K562 (cell line): Measurements from ENCODE around the gene PAQR8. TPM values are rescaled to one million over a fixed set of nuclear protein-coding genes. Genes with fewer than 3 reads are reported as not detected.

Experiments
- ATAC-seq: fragments of 200-7000 bp; cut with Tn5 transposase; 3 replicates; pipeline ENCODE4 v1.9.1; 2020; ENCODE audit warnings: moderate library complexity
- BruUV-seq: library from RNA; stranded (reverse); fragments of 400-500 nt; replicated peaks from 2 replicates; lab custom pipeline; 2021; lab: Mats Ljungman, UMichigan
- CTCF ChIA-PET: fragments of 300-600 bp; formaldehyde crosslinking; extraction: SDS; loops from one replicate; lab custom pipeline; 2021; ENCODE audit warnings: low intra/inter-chr PET ratio; lab: Yijun Ruan, JAX
- POLR2A ChIA-PET: fragments of 300-600, 350-650 bp; sonication (Branson Sonifier 250); formaldehyde crosslinking; extraction: SDS; loops from one replicate; lab custom pipeline; 2021; ENCODE audit warnings: antibody characterized with exemption, inconsistent platforms; lab: Yijun Ruan, JAX
- DNase-seq, 4 experiments: peaks; one replicate each; pipeline versions ENCODE4 v3.0.0 to v3.0.0-alpha.2; 2011 to 2018; ENCODE audit warnings: low spot score in 3 of 4, mixed read lengths in 3 of 4; ENCODE audit errors: extremely low read depth in 1 of 4
- FAIRE-seq: peaks from 2 replicates; lab custom pipeline; 2011; peaks lifted over from hg19 to GRCh38; lab: Jason Lieb, UNC
- H2AFZ ChIP-seq: 2 replicates; pipeline ENCODE4 v1.6.0; 2011; ENCODE audit warnings: low read depth, low read length, control low read depth, inconsistent platforms
- H3K27ac ChIP-seq: fragments of 200-600 bp; 3 replicates; pipeline ENCODE4 v1.8.0; 2011; ENCODE audit warnings: low read depth, mild to moderate bottlenecking, control low read depth, inconsistent platforms, low read length, moderate library complexity, mixed read lengths; ENCODE audit errors: extremely low read depth
- H3K27me3 ChIP-seq, 2 experiments: fragments of 300-600 bp in 1 of 2; 2 replicates in 1 of 2; 3 replicates in 1 of 2; pipeline versions ENCODE4 v1.6.0 to v1.8.0; 2011; ENCODE audit warnings: inconsistent platforms in 2 of 2, low read length in 2 of 2, mild to moderate bottlenecking in 1 of 2, mixed read lengths in 1 of 2, moderate library complexity in 1 of 2; ENCODE audit not compliant: control insufficient read depth in 2 of 2, insufficient read depth in 2 of 2
- H3K36me3 ChIP-seq: fragments of 300-600 bp; 3 replicates; pipeline ENCODE4 v1.8.0; 2011; ENCODE audit warnings: mild to moderate bottlenecking, low read length, inconsistent platforms; ENCODE audit not compliant: control insufficient read depth, insufficient read depth
- H3K4me1 ChIP-seq, 2 experiments: fragments of 200-600 bp in 1 of 2; replicated peaks in 1 of 2; 2 replicates in 1 of 2; 3 replicates in 1 of 2; pipeline versions ENCODE4 v1.5.1 to v1.8.0; 2011; ENCODE audit warnings: inconsistent platforms in 2 of 2, low read length in 2 of 2, mild to moderate bottlenecking in 1 of 2, mixed read lengths in 1 of 2, moderate library complexity in 1 of 2; ENCODE audit not compliant: control insufficient read depth in 2 of 2, insufficient read depth in 2 of 2
- H3K4me2 ChIP-seq: 2 replicates; pipeline ENCODE4 v1.6.1; 2011; ENCODE audit warnings: low read length, control low read depth, inconsistent platforms, mixed read lengths; ENCODE audit not compliant: insufficient read depth
- H3K4me3 ChIP-seq: fragments of 200-600 bp; sonication (generic), shearing (Covaris generic); 2 replicates; pipeline ENCODE4 v1.5.1; 2016; ENCODE audit warnings: control low read depth, inconsistent platforms
- H3K79me2 ChIP-seq: fragments of 200-600 bp; 3 replicates; pipeline ENCODE4 v1.8.0; 2011; ENCODE audit warnings: low read length, inconsistent platforms; ENCODE audit not compliant: control insufficient read depth, insufficient read depth
- H3K9ac ChIP-seq, 2 experiments: 2 replicates each; pipeline versions ENCODE4 v1.6.0 to v1.6.1; 2011; ENCODE audit warnings: low read depth in 2 of 2, low read length in 2 of 2, control low read depth in 1 of 2, inconsistent platforms in 1 of 2, mild to moderate bottlenecking in 1 of 2, mixed read lengths in 1 of 2; ENCODE audit not compliant: insufficient read depth in 1 of 2
- H3K9me1 ChIP-seq: one replicate; pipeline ENCODE4 v1.6.0; 2011; ENCODE audit warnings: inconsistent platforms, mild to moderate bottlenecking, low read length, moderate library complexity; ENCODE audit not compliant: control insufficient read depth, insufficient read depth
- H3K9me3 ChIP-seq: replicated peaks from 2 replicates; pipeline ENCODE4 v1.5.1; 2011; ENCODE audit warnings: low read depth, low read length, inconsistent platforms; ENCODE audit not compliant: control insufficient read depth, insufficient read depth
- H4K20me1 ChIP-seq: replicated peaks from 2 replicates; pipeline ENCODE4 v1.6.1; 2011; ENCODE audit warnings: low read length, inconsistent platforms, mixed read lengths; ENCODE audit not compliant: control insufficient read depth, insufficient read depth
- ARID3A ChIP-seq: IDR thresholded peaks from 2 replicates; pipeline ENCODE4 v1.6.1; 2012; ENCODE audit warnings: low read depth, low read length, improper control_type of control experiment, borderline replicate concordance
- ZBTB11 ChIP-seq, 3 experiments: fragments of 200-800 bp in 1 of 3; fragments of 250-450 bp in 1 of 3; fragments of 450-650 bp in 1 of 3; sonication (Bioruptor Pico) in 1 of 3; sonication (Bioruptor generic) in 1 of 3; formaldehyde crosslinking in 1 of 3; IDR thresholded peaks; 2 replicates each; pipeline versions ENCODE4 v1.6.1 to v1.8.0; 2016 to 2022; ENCODE audit warnings: mild to moderate bottlenecking in 2 of 3, missing genetic modification characterization in 2 of 3, missing compliant biosample characterization in 1 of 3, moderate library complexity in 1 of 3
- WGBS: fragments of 100-300 bp; shearing (Covaris generic); methylation state at CpG from one replicate; pipeline ENCODE4 v1.1.6; 2016; ENCODE audit warnings: low coverage, mixed read lengths; ENCODE audit not compliant: insufficient coverage; ENCODE audit errors: missing lambda C conversion rate; 5-methylcytosine and 5-hydroxymethylcytosine counted together
- in situ Hi-C: fragments of 300-500 bp; cut with MboI; formaldehyde crosslinking; loops from 4 replicates; pipeline ENCODE4 v1.15.0; 2018; ENCODE audit warnings: inconsistent platforms, mixed read lengths
- intact Hi-C: fragments of 100-400 bp; cut with micrococcal nuclease; formaldehyde crosslinking; loops from 2 replicates; pipeline ENCODE4 v1.14.2; 2022
- polyA plus RNA-seq, 8 experiments: library from polyadenylated mRNA; depleted of rRNA in 4 of 8; stranded (reverse) in 5 of 8; unstranded in 3 of 8; fragments of >200 nt; fragmentation: Nextera tagmentation in 2 of 8; fragmentation: Illumina TruSeq in 1 of 8; extraction: Ambion mirVana in 2 of 8; extraction: Trizol in 1 of 8; gene quantifications; 2 replicates each; pipeline versions ENCODE4 v1.2.1 to v1.2.3, GENCODE V29; 2011 to 2014; ENCODE audit warnings: inconsistent platforms in 1 of 8, missing spikeins in 1 of 8
- total RNA-seq, 7 experiments: library from RNA; depleted of rRNA in 6 of 7; stranded (reverse); fragments of >200 nt in 6 of 7; fragmentation: Illumina TruSeq in 2 of 7; extraction: Trizol in 2 of 7; gene quantifications; 2 replicates each; pipeline versions ENCODE4 v1.2.1 to v1.2.3, GENCODE V29; 2011 to 2021; ENCODE audit warnings: low replicate concordance in 1 of 7
- TF ChIP-seq, protein P1 (sequence below), 2 experiments: fragments of 450-650 bp in 1 of 2; sonication (generic) in 1 of 2; formaldehyde crosslinking in 1 of 2; IDR thresholded peaks; 2 replicates each; pipeline versions ENCODE4 v1.7.1 to v1.9.0; 2016 to 2022; ENCODE audit warnings: inconsistent platforms in 1 of 2, mild to moderate bottlenecking in 1 of 2, missing genetic modification reagents in 1 of 2

Gene PAQR8
- total and polyA plus RNA-seq, 9 of the 15 experiments (the other 6 are each of a cell fraction or from before 2014, with no cell fraction given): 1.4 to 10.2 (median 3.5) TPM

DNA sequence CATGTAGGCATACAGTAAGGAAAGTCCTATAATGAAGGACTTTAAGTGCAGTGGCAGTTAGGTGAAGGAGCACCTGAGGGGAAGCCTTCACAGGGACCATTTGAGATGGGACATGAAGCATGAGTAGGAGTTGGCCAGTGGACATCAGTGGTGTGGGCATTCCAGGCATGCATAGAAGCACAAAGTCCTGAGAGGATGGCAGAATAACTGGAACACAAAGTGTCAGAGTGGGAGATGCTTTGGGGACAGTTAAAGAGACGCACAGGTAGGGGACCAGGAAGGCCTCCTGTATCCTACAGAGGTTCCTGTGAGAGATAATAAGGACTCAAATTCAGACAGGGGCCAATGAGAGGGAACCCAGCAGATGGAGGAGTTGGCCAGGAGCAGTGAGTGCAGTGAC lies 31.8 kb downstream of the PAQR8 start:
- H3K9ac ChIP-seq: no peak overlapping the region
- no TSS peak for BruUV-seq
- POLR2A ChIA-PET: interaction anchor here (0.8 kb wide), 1 partner anchor 329 kb away, joined by 3 read pairs; no protein-coding TSS in a partner anchor
- WGBS: no CpG with 5 or more reads among the region's 1 CpG
- peaks cover 11 to 35% of the 10 kb centered on the region in 2 experiments; a peak in 4 of 5 replicates for H3K4me1 ChIP-seq
- FAIRE-seq: no peak
- CTCF ChIA-PET: no interaction called here
- no peaks in the 10 kb centered on the region for H3K9me3 ChIP-seq
- H3K27ac ChIP-seq: no peak overlapping the region
- TF ChIP-seq ARID3A (no peak), ZBTB11 (CRISPR knock-in tag; IDR thresholded peaks at IDR 0.05) (peak in 1 of 3 experiments; percentile 48; a peak in 1 of 6 replicates)
- TF ChIP-seq, protein P1, sequence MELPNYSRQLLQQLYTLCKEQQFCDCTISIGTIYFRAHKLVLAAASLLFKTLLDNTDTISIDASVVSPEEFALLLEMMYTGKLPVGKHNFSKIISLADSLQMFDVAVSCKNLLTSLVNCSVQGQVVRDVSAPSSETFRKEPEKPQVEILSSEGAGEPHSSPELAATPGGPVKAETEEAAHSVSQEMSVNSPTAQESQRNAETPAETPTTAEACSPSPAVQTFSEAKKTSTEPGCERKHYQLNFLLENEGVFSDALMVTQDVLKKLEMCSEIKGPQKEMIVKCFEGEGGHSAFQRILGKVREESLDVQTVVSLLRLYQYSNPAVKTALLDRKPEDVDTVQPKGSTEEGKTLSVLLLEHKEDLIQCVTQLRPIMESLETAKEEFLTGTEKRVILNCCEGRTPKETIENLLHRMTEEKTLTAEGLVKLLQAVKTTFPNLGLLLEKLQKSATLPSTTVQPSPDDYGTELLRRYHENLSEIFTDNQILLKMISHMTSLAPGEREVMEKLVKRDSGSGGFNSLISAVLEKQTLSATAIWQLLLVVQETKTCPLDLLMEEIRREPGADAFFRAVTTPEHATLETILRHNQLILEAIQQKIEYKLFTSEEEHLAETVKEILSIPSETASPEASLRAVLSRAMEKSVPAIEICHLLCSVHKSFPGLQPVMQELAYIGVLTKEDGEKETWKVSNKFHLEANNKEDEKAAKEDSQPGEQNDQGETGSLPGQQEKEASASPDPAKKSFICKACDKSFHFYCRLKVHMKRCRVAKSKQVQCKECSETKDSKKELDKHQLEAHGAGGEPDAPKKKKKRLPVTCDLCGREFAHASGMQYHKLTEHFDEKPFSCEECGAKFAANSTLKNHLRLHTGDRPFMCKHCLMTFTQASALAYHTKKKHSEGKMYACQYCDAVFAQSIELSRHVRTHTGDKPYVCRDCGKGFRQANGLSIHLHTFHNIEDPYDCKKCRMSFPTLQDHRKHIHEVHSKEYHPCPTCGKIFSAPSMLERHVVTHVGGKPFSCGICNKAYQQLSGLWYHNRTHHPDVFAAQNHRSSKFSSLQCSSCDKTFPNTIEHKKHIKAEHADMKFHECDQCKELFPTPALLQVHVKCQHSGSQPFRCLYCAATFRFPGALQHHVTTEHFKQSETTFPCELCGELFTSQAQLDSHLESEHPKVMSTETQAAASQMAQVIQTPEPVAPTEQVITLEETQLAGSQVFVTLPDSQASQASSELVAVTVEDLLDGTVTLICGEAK (IDR thresholded peaks at IDR 0.05): peak; percentile 59
- TF ChIP-seq, protein P1 (CRISPR knock-in tag; IDR thresholded peaks at IDR 0.05): no peak
- intact Hi-C loops: no loop called here
- in situ Hi-C loops: loop anchor here (5.0 kb wide), 1 partner anchor 101 kb away; no protein-coding TSS in a partner anchor
- H3K4me3 ChIP-seq: no peak overlapping the region
- DNase-seq: no peak
- H3K27me3 ChIP-seq: no peaks in the 10 kb centered on the region
- H3K4me2 ChIP-seq: no peak overlapping the region
- H4K20me1 ChIP-seq: no peaks in the 10 kb centered on the region
- no peaks in the 10 kb centered on the region for H3K9me1 ChIP-seq
- H3K36me3 ChIP-seq: no peaks in the 10 kb centered on the region
- no peak for ATAC-seq
- no peaks in the 10 kb centered on the region for H3K79me2 ChIP-seq
- H2AFZ ChIP-seq: no peak overlapping the region
